H1 (cell line): ENCODE measurements around the gene OR5H1. TPM values are rescaled to one million over a fixed set of nuclear protein-coding genes. Genes with fewer than 3 reads are reported as not detected.

Experiments used
- CTCF ChIA-PET: fragments of 300-600 bp; sonication (Branson Sonifier 250); formaldehyde crosslinking; loops from one replicate; lab custom pipeline; 2021; ENCODE audit not compliant: partially characterized antibody; lab: Charles Lee
- POLR2A ChIA-PET: fragments of 300-600 bp; sonication (Branson Sonifier 250); formaldehyde crosslinking; loops from one replicate; lab custom pipeline; 2021; ENCODE audit warnings: inconsistent platforms; ENCODE audit not compliant: partially characterized antibody; lab: Charles Lee
- DNase-seq, 2 experiments: peaks; one replicate each; pipeline versions ENCODE4 v3.0.0 to v3.0.0-alpha.2; 2010 to 2022; ENCODE audit warnings: low spot score in 2 of 2, low read depth in 1 of 2, mixed read lengths in 1 of 2
- FAIRE-seq: peaks from 2 replicates; lab custom pipeline; 2011; peaks lifted over from hg19 to GRCh38; lab: Jason Lieb, UNC
- H2AFZ ChIP-seq: 2 replicates; pipeline ENCODE4 v1.8.1; 2012; ENCODE audit warnings: low read length, inconsistent platforms
- H2AK5ac ChIP-seq: 2 replicates; pipeline ENCODE4 v1.6.1; 2013; ENCODE audit warnings: low read depth, low read length
- H2BK120ac ChIP-seq: replicated peaks from 2 replicates; pipeline ENCODE3; 2013; ENCODE audit warnings: low read depth, low read length, inconsistent platforms
- H2BK12ac ChIP-seq: 2 replicates; pipeline ENCODE4 v1.6.1; 2013; ENCODE audit warnings: low read depth, low read length
- H2BK15ac ChIP-seq: 2 replicates; pipeline ENCODE4 v1.6.1; 2013; ENCODE audit warnings: low read length
- H2BK20ac ChIP-seq: 2 replicates; pipeline ENCODE4 v1.6.1; 2013; ENCODE audit warnings: low read length
- H2BK5ac ChIP-seq: 2 replicates; pipeline ENCODE4 v1.6.1; 2013; ENCODE audit warnings: low read depth, low read length
- H3K14ac ChIP-seq: 2 replicates; pipeline ENCODE4 v1.6.1; 2013; ENCODE audit warnings: inconsistent platforms; ENCODE audit not compliant: insufficient read length
- H3K18ac ChIP-seq: 2 replicates; pipeline ENCODE4 v1.6.1; 2013; ENCODE audit warnings: low read length; ENCODE audit errors: extremely low read depth
- H3K23ac ChIP-seq: 2 replicates; pipeline ENCODE4 v1.6.1; 2013; ENCODE audit warnings: inconsistent platforms; ENCODE audit not compliant: insufficient read length
- H3K23me2 ChIP-seq: 2 replicates; pipeline ENCODE4 v1.6.1; 2013; ENCODE audit warnings: low read depth, low read length
- H3K27ac ChIP-seq: 2 replicates; pipeline ENCODE4 v1.6.1; 2011; ENCODE audit warnings: low read depth, low read length, inconsistent platforms
- H3K27me3 ChIP-seq, 4 experiments: replicated peaks in 1 of 4; 1 replicate in 1 of 4; 2 replicates in 3 of 4; pipeline versions ENCODE4 v1.6.1 to v1.8.1; 2011 to 2013; ENCODE audit warnings: low read length in 3 of 4, mild to moderate bottlenecking in 3 of 4, inconsistent platforms in 2 of 4, mixed read lengths in 2 of 4, moderate library complexity in 1 of 4; ENCODE audit not compliant: control insufficient read depth in 3 of 4, insufficient read depth in 3 of 4; ENCODE audit errors: extremely low read depth in 1 of 4
- H3K36me3 ChIP-seq, 4 experiments: 2 replicates each; pipeline versions ENCODE4 v1.6.1 to v1.8.1; 2011 to 2013; ENCODE audit warnings: mild to moderate bottlenecking in 4 of 4, low read length in 3 of 4, moderate library complexity in 2 of 4, control low read depth in 1 of 4, inconsistent platforms in 1 of 4; ENCODE audit not compliant: insufficient read depth in 4 of 4, control insufficient read depth in 2 of 4
- H3K4ac ChIP-seq: replicated peaks from 2 replicates; pipeline ENCODE3; 2013; ENCODE audit warnings: low read length, low read depth, mixed read lengths, inconsistent platforms; ENCODE audit not compliant: insufficient read length
- H3K4me1 ChIP-seq, 4 experiments: replicated peaks in 1 of 4; 1 replicate in 1 of 4; 2 replicates in 3 of 4; pipeline versions ENCODE4 v1.6.1 to v1.8.1; 2011 to 2013; ENCODE audit warnings: low read length in 3 of 4, inconsistent platforms in 2 of 4, mixed read lengths in 1 of 4; ENCODE audit not compliant: insufficient read depth in 4 of 4, control insufficient read depth in 3 of 4
- H3K4me2 ChIP-seq, 2 experiments: 2 replicates each; pipeline versions ENCODE4 v1.6.1 to v1.8.1; 2011 to 2013; ENCODE audit warnings: low read depth in 2 of 2, low read length in 2 of 2, control low read depth in 1 of 2, inconsistent platforms in 1 of 2, mild to moderate bottlenecking in 1 of 2; ENCODE audit not compliant: insufficient read depth in 1 of 2
- H3K4me3 ChIP-seq, 4 experiments: fragments of 200-600, 300-600 bp in 1 of 4; sonication (generic), shearing (Covaris generic), sonication (Bioruptor Twin) in 1 of 4; 2 replicates each; pipeline versions ENCODE4 v1.5.1 to v1.8.1; 2011 to 2016; ENCODE audit warnings: low read length in 4 of 4, low read depth in 3 of 4, control low read depth in 2 of 4, inconsistent platforms in 2 of 4, mild to moderate bottlenecking in 2 of 4, mixed read lengths in 1 of 4, moderate library complexity in 1 of 4; ENCODE audit not compliant: insufficient read depth in 2 of 4; ENCODE audit errors: extremely low read depth in 1 of 4
- H3K56ac ChIP-seq: replicated peaks from 2 replicates; pipeline ENCODE3; 2013; ENCODE audit warnings: low read depth, mild to moderate bottlenecking, mixed read lengths, low read length, inconsistent platforms; ENCODE audit not compliant: insufficient read length
- H3K79me1 ChIP-seq: 2 replicates; pipeline ENCODE4 v1.6.1; 2013; ENCODE audit warnings: low read depth, low read length, control low read depth
- H3K79me2 ChIP-seq, 2 experiments: 2 replicates each; pipeline versions ENCODE4 v1.6.1 to v1.8.1; 2012 to 2013; ENCODE audit warnings: low read length in 2 of 2, mild to moderate bottlenecking in 2 of 2, inconsistent platforms in 1 of 2; ENCODE audit not compliant: insufficient read depth in 2 of 2, control insufficient read depth in 1 of 2
- H3K9ac ChIP-seq, 4 experiments: replicated peaks in 1 of 4; 1 replicate in 1 of 4; 2 replicates in 3 of 4; pipeline versions ENCODE4 v1.6.1 to v1.8.1; 2011 to 2013; ENCODE audit warnings: low read depth in 3 of 4, low read length in 3 of 4, control low read depth in 2 of 4, mild to moderate bottlenecking in 2 of 4, moderate library complexity in 2 of 4, inconsistent platforms in 1 of 4; ENCODE audit errors: extremely low read depth in 1 of 4
- H3K9me3 ChIP-seq, 2 experiments: 2 replicates each; pipeline versions ENCODE4 v1.6.1 to v1.8.1; 2012 to 2013; ENCODE audit warnings: mild to moderate bottlenecking in 2 of 2, moderate library complexity in 2 of 2, control low read depth in 1 of 2, inconsistent platforms in 1 of 2, low read depth in 1 of 2, low read length in 1 of 2, mixed read lengths in 1 of 2; ENCODE audit not compliant: insufficient read depth in 2 of 2
- H4K20me1 ChIP-seq, 2 experiments: replicated peaks in 1 of 2; 2 replicates each; pipeline versions ENCODE3 to v1.8.1; 2011 to 2013; ENCODE audit warnings: inconsistent platforms in 2 of 2, low read length in 2 of 2, mild to moderate bottlenecking in 1 of 2; ENCODE audit not compliant: insufficient read depth in 2 of 2, control insufficient read depth in 1 of 2
- H4K5ac ChIP-seq: 2 replicates; pipeline ENCODE4 v1.6.1; 2013; ENCODE audit warnings: low read length, low read depth, mixed read lengths, inconsistent platforms; ENCODE audit not compliant: insufficient read length
- H4K8ac ChIP-seq: 2 replicates; pipeline ENCODE4 v1.8.0; 2013; ENCODE audit warnings: mild to moderate bottlenecking, moderate library complexity, low read length, inconsistent platforms; ENCODE audit not compliant: insufficient read depth; ENCODE audit errors: extremely low read depth
- H4K91ac ChIP-seq: replicated peaks from 2 replicates; pipeline ENCODE3; 2013; ENCODE audit warnings: low read length, mixed read lengths, inconsistent platforms; ENCODE audit not compliant: insufficient read length
- ATF2 ChIP-seq: IDR thresholded peaks from 2 replicates; pipeline ENCODE4 v1.6.1; 2012; ENCODE audit warnings: low read length, inconsistent platforms
- CBX5 ChIP-seq: fragments of 300-800, 300-1000 bp; sonication (generic); IDR thresholded peaks from 2 replicates; pipeline ENCODE4 v1.7.1; 2016; ENCODE audit warnings: antibody characterized with exemption, low read length, low read depth
- CEBPB ChIP-seq: IDR thresholded peaks from 2 replicates; pipeline ENCODE4 v1.6.1; 2012; ENCODE audit warnings: low read depth, low read length
- CHD1 ChIP-seq: IDR thresholded peaks from 2 replicates; pipeline ENCODE4 v1.6.1; 2012; ENCODE audit warnings: low read depth, low read length, improper control_type of control experiment
- EGR1 ChIP-seq: IDR thresholded peaks from 2 replicates; pipeline ENCODE4 v1.6.1; 2011; ENCODE audit warnings: low read depth, low read length, borderline replicate concordance
- GABPA ChIP-seq: IDR thresholded peaks from 2 replicates; pipeline ENCODE4 v1.6.1; 2011; ENCODE audit warnings: mild to moderate bottlenecking, low read length, moderate library complexity, borderline replicate concordance; ENCODE audit not compliant: insufficient read depth
- MAX ChIP-seq: IDR thresholded peaks from 2 replicates; pipeline ENCODE4 v1.6.1; 2012; ENCODE audit warnings: inconsistent platforms
- RBBP5 ChIP-seq: IDR thresholded peaks from 2 replicates; pipeline ENCODE4 v1.7.1; 2012; ENCODE audit warnings: low read depth, mild to moderate bottlenecking, inconsistent platforms, low read length, moderate library complexity, borderline replicate concordance
- RNF2 ChIP-seq: fragments of 200-900, 300-1000 bp; sonication (generic); IDR thresholded peaks from 2 replicates; pipeline ENCODE4 v1.7.1; 2016; ENCODE audit warnings: borderline replicate concordance, low read depth, mild to moderate bottlenecking, antibody characterized with exemption, low read length; ENCODE audit not compliant: poor library complexity, severe bottlenecking; ENCODE audit errors: missing control alignments
- SP4 ChIP-seq: IDR thresholded peaks from 2 replicates; pipeline ENCODE4 v1.6.1; 2012; ENCODE audit warnings: low read length, inconsistent platforms
- SRF ChIP-seq: IDR thresholded peaks from 2 replicates; pipeline ENCODE4 v1.6.1; 2011; ENCODE audit warnings: mild to moderate bottlenecking, low read depth, low read length, moderate library complexity
- ZNF274 ChIP-seq: IDR thresholded peaks from 2 replicates; pipeline ENCODE4 v1.7.0; 2012; ENCODE audit warnings: low read length, borderline replicate concordance; ENCODE audit errors: extremely low read depth
- WGBS, 2 experiments: shearing (Covaris generic) in 1 of 2; methylation state at CpG; one replicate each; pipeline versions ENCODE4 v1.1.6 to v1.1.7; 2013 to 2015; ENCODE audit warnings: low lambda C conversion rate in 2 of 2, mixed read lengths in 2 of 2, inconsistent platforms in 1 of 2, low coverage in 1 of 2, missing lambda C conversion rate in 1 of 2; ENCODE audit not compliant: insufficient replicate concordance in 2 of 2, insufficient coverage in 1 of 2, insufficient read length in 1 of 2; ENCODE audit errors: extremely low coverage in 1 of 2, missing lambda C conversion rate in 1 of 2; 5-methylcytosine and 5-hydroxymethylcytosine counted together
- polyA plus RNA-seq, 7 experiments: library from polyadenylated mRNA; depleted of rRNA in 3 of 7; stranded (reverse) in 5 of 7; unstranded in 2 of 7; fragments of >200 nt in 5 of 7; fragments of 200-250 nt in 2 of 7; gene quantifications; 1 replicate in 5 of 7; 2 replicates in 1 of 7; 4 replicates in 1 of 7; pipeline versions ENCODE4 v1.2.1 to v1.2.3, GENCODE V29; 2011 to 2013; ENCODE audit warnings: missing spikeins in 2 of 7, mixed read lengths in 2 of 7
- total RNA-seq: library from RNA; stranded (reverse); fragmentation: NEBNext Ultra II Directional; extraction: Animal tissue kit (Norgen Biotek cat#: 25700); gene quantifications from 2 replicates; pipeline ENCODE4 v1.2.1, GENCODE V29; 2021

Gene OR5H1
- total and polyA plus RNA-seq, 2 of the 8 experiments (the other 6 are each of a cell fraction or from before 2014, with no cell fraction given) = not detected

- H3K9me3 ChIP-seq = peaks cover 15 to 26% of the 10 kb centered on the region in 2 experiments
- H4K8ac ChIP-seq = no peak overlapping the region
- H3K79me1 ChIP-seq = no peaks in the 10 kb centered on the region
- H3K9ac ChIP-seq = no peak overlapping the region
- ChIA-PET POLR2A (no interaction called here), CTCF (no interaction called here)
- no peaks in the 10 kb centered on the region for H4K20me1 ChIP-seq
- H2BK5ac ChIP-seq = no peak overlapping the region
- no peak overlapping the region for H2BK15ac ChIP-seq
- H2BK120ac ChIP-seq = no peak overlapping the region
- no peaks in the 10 kb centered on the region for H3K27me3 ChIP-seq
- H2AK5ac ChIP-seq = no peak overlapping the region
- H2AFZ ChIP-seq = no peak overlapping the region
- H3K23me2 ChIP-seq = no peaks in the 10 kb centered on the region; the same call in 1 of the 2 replicates
- H3K27ac ChIP-seq = no peak overlapping the region
- no peak overlapping the region for H3K4me2 ChIP-seq
- no peak overlapping the region for H2BK12ac ChIP-seq
- peaks cover 0 to 3% (median 0%) of the 10 kb centered on the region in 4 experiments; a peak in 1 of 7 replicates for H3K4me1 ChIP-seq
- no peaks in the 10 kb centered on the region for H3K79me2 ChIP-seq
- no peak for DNase-seq
- no peak overlapping the region for H4K91ac ChIP-seq
- no peak overlapping the region for H3K4ac ChIP-seq
- no peak overlapping the region for H3K23ac ChIP-seq
- H4K5ac ChIP-seq = no peak overlapping the region
- TF ChIP-seq RBBP5 (no peak), GABPA (no peak), CEBPB (no peak), MAX (no peak), CBX5 (no peak), SP4 (no peak), CHD1 (no peak), EGR1 (no peak), ZNF274 (no peak), ATF2 (no peak), SRF (no peak), RNF2 (no peak)
- H3K18ac ChIP-seq = no peak overlapping the region
- 33% methylated on average over 1 of the region's 1 CpG; no CpG with 5 or more reads in 1 of the 2 experiments for WGBS, 2 experiments
- FAIRE-seq = no peak
- no peak overlapping the region for H3K56ac ChIP-seq
- H3K36me3 ChIP-seq = no peaks in the 10 kb centered on the region
- no peak overlapping the region for H2BK20ac ChIP-seq
- H3K4me3 ChIP-seq = no peak overlapping the region
- H3K14ac ChIP-seq = no peak overlapping the region
Measured at GRCh38 chr3:98108162-98108561, 22.4 kb upstream of the OR5H1 start.
